ENCODE results near the gene SMCR8.
"Not testable (repeated sequence)": the region's sequence is repeated elsewhere in the genome, so short reads cannot be mapped to it uniquely, and the experiment has no call there.

SMCR8 gene

GRCh38 chr17:18314731-18315561, at the start of gene SMCR8, which contains the start of gene TOP3A:
Gene SMCR8, plus strand, starts transcription at chr17:18315293. Its CDS starts 497 bp downstream, at chr17:18315790.
Gene TOP3A, minus strand, starts transcription at chr17:18314994. Its CDS starts 216 bp downstream, at chr17:18314778.
- H3K36me3 Mint-ChIP-seq, result peaks cover 16% of the 10 kb centered on the region
- no peaks in the 10 kb centered on the region for H3K9me3 Mint-ChIP-seq (ENCODE audit: low read depth)
- peaks cover 78% of the 10 kb centered on the region for H3K4me1 Mint-ChIP-seq (ENCODE audit: low read depth)
- H3K4me3 Mint-ChIP-seq, result peak within 1 kb of the TSS; percentile 98
- H3K27ac Mint-ChIP-seq, result peak within 1 kb of the TSS; percentile 98
- no peaks in the 10 kb centered on the region for H3K27me3 Mint-ChIP-seq

DNA sequence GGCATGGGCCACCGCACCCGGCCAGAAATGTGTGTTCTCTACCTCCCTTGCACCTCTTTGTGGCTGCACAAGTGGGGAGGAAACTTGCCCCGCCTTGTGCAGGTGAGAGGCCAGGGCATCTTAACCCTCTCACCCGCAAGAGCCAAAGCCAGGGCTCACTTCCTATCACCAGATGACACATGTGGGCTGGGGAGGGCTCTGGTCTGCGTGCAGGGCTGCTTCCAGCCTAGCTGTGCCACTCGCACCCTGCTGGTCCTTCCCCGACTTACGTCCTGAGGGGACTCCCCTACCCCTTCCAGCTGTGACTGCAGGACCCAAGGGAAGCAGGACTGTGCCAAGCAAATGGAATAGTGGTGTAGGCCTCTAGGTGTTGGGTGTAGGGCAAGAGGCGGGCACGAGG, 47.7 kb upstream of the SMCR8 start:
- H3K9me3 Mint-ChIP-seq (ENCODE audit: low read depth), result no peaks in the 10 kb centered on the region
- H3K4me3 Mint-ChIP-seq, result no peak overlapping the region
- H3K4me1 Mint-ChIP-seq (ENCODE audit: low read depth), result peaks cover 5% of the 10 kb centered on the region
- no peaks in the 10 kb centered on the region for H3K36me3 Mint-ChIP-seq
- H3K27ac Mint-ChIP-seq, result no peak overlapping the region
- H3K27me3 Mint-ChIP-seq, result no peaks in the 10 kb centered on the region

- Mint-ChIP-seq H3K27me3 (no peaks in the 10 kb centered on the region), H3K9me3 (ENCODE audit: low read depth) (no peaks in the 10 kb centered on the region), H3K27ac (no peak overlapping the region), H3K4me1 (ENCODE audit: low read depth) (peaks cover 2% of the 10 kb centered on the region), H3K4me3 (no peak overlapping the region), H3K36me3 (no peaks in the 10 kb centered on the region)
Measured at GRCh38 chr17:18267927-18268711, 47.0 kb upstream of the SMCR8 start.

DNA sequence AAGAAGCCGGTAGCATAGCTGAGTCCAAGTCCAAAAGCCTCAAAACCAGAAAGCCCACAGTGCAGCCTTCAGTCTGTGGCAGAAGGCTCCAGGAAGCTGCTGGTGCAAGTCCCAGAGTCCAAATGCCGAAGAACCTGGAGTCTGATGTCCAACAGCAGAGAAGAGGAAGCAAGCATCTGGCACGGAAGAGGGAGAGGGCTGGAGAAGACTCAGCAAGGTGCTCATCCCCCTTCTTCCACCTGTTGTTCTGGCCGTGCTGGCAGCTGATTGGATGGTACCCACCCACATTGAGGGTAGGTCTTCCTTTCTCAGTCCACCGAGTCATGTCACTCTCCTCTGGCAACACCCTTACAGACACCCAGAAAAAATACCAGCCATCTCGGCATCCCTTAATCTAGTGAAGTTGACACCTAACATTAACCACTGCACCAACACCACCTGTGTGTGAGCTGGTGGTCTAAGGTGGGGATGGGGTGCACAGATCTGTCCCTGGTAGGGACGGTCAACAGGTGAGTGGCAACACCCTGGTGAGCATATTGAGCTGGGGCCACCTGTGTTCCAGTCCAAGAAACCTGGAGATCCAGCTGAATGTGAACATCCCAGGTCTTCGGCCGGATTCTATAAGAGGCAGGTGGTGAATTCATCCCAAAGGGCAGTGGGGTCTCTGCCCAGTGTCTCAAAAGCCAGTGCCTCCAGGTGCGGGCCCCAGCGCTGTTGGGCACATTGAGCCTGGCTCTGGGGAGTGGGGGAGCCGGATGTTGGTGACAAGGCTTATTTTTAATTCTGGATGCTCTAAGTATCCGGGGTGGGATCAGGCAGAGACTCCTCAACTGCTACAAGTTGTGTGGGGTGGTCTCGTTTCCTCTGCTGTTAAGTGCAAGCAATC, 44.8 kb upstream of the SMCR8 start:
- H3K36me3 Mint-ChIP-seq, result no peaks in the 10 kb centered on the region
- H3K4me3 Mint-ChIP-seq, result no peak overlapping the region
- no peak overlapping the region for H3K27ac Mint-ChIP-seq
- H3K27me3 Mint-ChIP-seq, result no peaks in the 10 kb centered on the region
- no peaks in the 10 kb centered on the region for H3K4me1 Mint-ChIP-seq (ENCODE audit: low read depth)
- H3K9me3 Mint-ChIP-seq (ENCODE audit: low read depth), result no peaks in the 10 kb centered on the region

DNA sequence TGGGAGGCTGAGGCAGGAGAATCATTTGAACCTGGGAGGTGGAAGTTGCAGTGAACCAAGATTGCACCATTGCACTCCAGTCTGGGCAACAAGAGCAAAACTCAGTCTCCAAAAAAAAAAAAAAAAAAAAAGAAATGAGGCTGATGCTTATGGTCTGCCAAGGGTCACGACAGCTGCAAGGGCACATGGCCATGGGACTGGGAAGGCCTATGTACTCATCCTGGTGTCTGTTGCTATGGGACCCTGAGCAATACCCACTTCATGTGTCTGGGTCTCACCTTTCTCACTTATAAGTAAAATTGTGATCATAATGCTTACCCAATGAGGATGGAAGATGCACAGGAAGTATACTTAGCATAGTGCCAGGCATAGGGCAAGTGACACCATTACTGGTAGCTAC, 38.0 kb upstream of the SMCR8 start:
- no peaks in the 10 kb centered on the region for H3K36me3 Mint-ChIP-seq

DNA sequence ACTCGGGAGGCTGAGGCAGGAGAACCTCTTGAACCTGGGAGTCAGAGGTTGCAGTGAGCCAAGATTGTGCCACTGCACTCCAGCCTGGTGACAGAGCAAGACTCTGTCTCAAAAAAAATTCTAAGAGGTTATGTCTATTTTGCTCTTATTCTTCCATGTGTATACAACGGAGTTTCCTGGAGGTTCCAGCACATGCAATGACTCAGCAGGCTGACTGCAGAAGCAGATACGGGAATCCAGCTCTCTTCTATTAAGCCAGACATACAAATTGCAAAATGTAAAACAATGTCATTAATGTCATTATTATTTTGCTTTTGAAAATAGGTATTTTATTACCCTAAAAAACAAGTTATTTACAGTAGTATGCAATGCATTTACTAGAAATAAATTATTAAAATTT, 36.2 kb upstream of the SMCR8 start:
- Mint-ChIP-seq H3K27ac (no peak overlapping the region), H3K9me3 (ENCODE audit: low read depth) (no peaks in the 10 kb centered on the region), H3K27me3 (no peaks in the 10 kb centered on the region), H3K36me3 (peaks cover 3% of the 10 kb centered on the region), H3K4me3 (no peak overlapping the region), H3K4me1 (ENCODE audit: low read depth) (no peaks in the 10 kb centered on the region)

More for the DNA sequence above, 38.0 kb upstream of the SMCR8 start:
- no peak overlapping the region for H3K4me3 Mint-ChIP-seq
- H3K4me1 Mint-ChIP-seq (ENCODE audit: low read depth), result no peaks in the 10 kb centered on the region
- no peaks in the 10 kb centered on the region for H3K27me3 Mint-ChIP-seq
- no peaks in the 10 kb centered on the region for H3K9me3 Mint-ChIP-seq (ENCODE audit: low read depth)
- H3K27ac Mint-ChIP-seq, result no peak overlapping the region

DNA sequence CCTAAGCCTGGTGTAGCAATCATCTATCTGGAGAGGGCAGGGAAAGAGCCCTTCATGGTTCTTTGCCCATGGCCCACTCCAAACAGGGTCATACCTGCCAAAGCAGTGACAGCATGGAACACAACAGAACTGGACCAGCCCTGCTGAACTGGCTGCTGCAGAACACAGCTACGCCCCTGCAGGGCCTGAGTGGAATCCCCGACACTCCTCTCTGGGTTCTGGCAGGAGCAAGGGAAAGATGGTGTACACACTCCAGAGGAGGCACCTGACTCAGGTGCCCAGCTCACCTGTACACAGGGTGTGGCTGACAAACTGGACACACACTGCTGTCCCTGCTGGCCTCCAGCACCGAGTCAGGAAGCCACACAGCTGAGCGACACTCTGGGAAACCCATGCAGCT, 34.8 kb upstream of the SMCR8 start:
- no peak overlapping the region for H3K27ac Mint-ChIP-seq
- peaks cover 3% of the 10 kb centered on the region for H3K36me3 Mint-ChIP-seq
- no peaks in the 10 kb centered on the region for H3K9me3 Mint-ChIP-seq (ENCODE audit: low read depth)
- no peak overlapping the region for H3K4me3 Mint-ChIP-seq
- no peaks in the 10 kb centered on the region for H3K4me1 Mint-ChIP-seq (ENCODE audit: low read depth)
- H3K27me3 Mint-ChIP-seq, result no peaks in the 10 kb centered on the region

- Mint-ChIP-seq H3K27ac (no peak overlapping the region), H3K36me3 (peaks cover 3% of the 10 kb centered on the region), H3K27me3 (no peaks in the 10 kb centered on the region), H3K9me3 (ENCODE audit: low read depth) (no peaks in the 10 kb centered on the region), H3K4me3 (no peak overlapping the region), H3K4me1 (ENCODE audit: low read depth) (no peaks in the 10 kb centered on the region)
Measured at GRCh38 chr17:18280766-18281371, 34.2 kb upstream of the SMCR8 start.

DNA sequence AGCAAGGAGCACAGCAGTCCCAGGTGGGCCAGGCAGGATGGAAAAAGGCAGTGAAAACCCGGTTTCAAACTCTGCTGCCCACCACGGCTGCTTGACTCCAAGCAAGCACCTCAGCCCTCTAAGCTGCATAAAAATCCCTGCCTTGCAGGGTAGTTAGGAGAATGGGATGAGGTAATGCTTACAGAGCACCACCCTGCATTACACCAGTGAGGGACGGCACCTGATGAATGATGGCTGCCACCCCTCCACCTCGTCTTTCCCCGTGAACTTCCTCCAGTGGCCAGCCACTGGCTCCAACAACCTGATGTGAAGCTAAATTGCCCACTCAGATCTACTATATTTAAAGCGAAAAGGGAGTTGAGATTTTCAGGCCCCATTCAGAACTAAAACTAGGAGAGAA, 33.3 kb upstream of the SMCR8 start:
- peaks cover 3% of the 10 kb centered on the region for H3K36me3 Mint-ChIP-seq
- H3K9me3 Mint-ChIP-seq (ENCODE audit: low read depth), result no peaks in the 10 kb centered on the region

DNA sequence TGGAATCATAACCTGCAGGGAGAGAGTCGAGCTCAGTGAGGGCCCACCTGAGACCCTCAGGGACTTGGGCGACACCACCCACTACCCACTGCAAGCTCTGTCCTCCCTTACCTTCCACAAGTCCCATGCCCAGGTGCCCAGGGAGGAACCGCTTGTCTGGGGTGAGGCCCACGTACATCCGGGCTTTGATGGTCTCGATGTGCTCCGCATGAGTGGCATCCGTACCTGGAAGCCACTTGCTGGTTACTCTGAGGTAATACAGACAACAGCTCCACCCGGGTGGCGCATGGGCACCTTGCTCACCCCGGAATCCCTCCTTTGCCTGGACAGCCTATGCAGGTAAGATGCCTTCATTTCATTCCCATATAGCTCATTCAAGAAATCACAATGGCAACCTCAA, 29.8 kb upstream of the SMCR8 start:
- no peak overlapping the region for H3K4me3 Mint-ChIP-seq
- peaks cover 3% of the 10 kb centered on the region for H3K36me3 Mint-ChIP-seq
- no peaks in the 10 kb centered on the region for H3K9me3 Mint-ChIP-seq (ENCODE audit: low read depth)
- no peaks in the 10 kb centered on the region for H3K27me3 Mint-ChIP-seq
- H3K27ac Mint-ChIP-seq, result no peak overlapping the region
- H3K4me1 Mint-ChIP-seq (ENCODE audit: low read depth), result no peaks in the 10 kb centered on the region

More for the DNA sequence above, 33.3 kb upstream of the SMCR8 start:
- Mint-ChIP-seq H3K4me3 (no peak overlapping the region), H3K27me3 (no peaks in the 10 kb centered on the region), H3K27ac (no peak overlapping the region), H3K4me1 (ENCODE audit: low read depth) (no peaks in the 10 kb centered on the region)

GRCh38 chr17:18291718-18292540, 23.2 kb upstream of the SMCR8 start:
- Mint-ChIP-seq H3K9me3 (ENCODE audit: low read depth) (no peaks in the 10 kb centered on the region), H3K27ac (no peak overlapping the region), H3K4me3 (no peak overlapping the region), H3K36me3 (peaks cover 3% of the 10 kb centered on the region), H3K27me3 (no peaks in the 10 kb centered on the region), H3K4me1 (ENCODE audit: low read depth) (no peaks in the 10 kb centered on the region)

DNA sequence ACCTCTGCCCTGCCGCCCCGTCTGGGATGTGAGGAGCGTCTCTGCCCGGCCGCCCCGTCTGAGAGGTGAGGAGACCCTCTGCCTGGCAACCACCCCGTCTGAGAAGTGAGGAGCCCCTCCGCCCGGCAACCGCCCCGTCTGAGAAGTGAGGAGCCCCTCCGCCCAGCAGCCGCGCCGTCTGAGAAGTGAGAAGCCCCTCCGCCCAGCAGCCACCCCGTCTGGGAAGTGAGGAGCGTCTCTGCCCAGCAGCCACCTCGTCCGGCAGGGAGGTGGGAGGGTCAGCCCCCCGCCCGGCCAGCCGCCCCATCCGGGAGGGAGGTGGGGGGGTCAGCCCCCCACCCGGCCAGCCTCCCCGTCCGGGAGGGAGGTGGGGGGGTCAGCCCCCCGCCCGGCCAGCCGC, 17.0 kb upstream of the SMCR8 start:
- H3K9me3 Mint-ChIP-seq (ENCODE audit: low read depth); H3K4me1 Mint-ChIP-seq (ENCODE audit: low read depth); H3K27ac Mint-ChIP-seq; H3K27me3 Mint-ChIP-seq; H3K4me3 Mint-ChIP-seq: not testable (repeated sequence)
- H3K36me3 Mint-ChIP-seq, result peaks cover 11% of the 10 kb centered on the region

- Mint-ChIP-seq H3K9me3 (ENCODE audit: low read depth) (no peaks in the 10 kb centered on the region), H3K27me3 (no peaks in the 10 kb centered on the region), H3K4me1 (ENCODE audit: low read depth) (no peaks in the 10 kb centered on the region), H3K27ac (no peak overlapping the region), H3K36me3 (peaks cover 8% of the 10 kb centered on the region), H3K4me3 (no peak overlapping the region)
Measured at GRCh38 chr17:18300725-18301480, 14.2 kb upstream of the SMCR8 start.

All from activated naive CD8-positive, alpha-beta T cell (primary cell).